ENCODE data around the gene KCNIP3.

KCNIP3 gene

GRCh38 chr2:95294579-95295250 is 2.4 kb upstream of the KCNIP3 start:
- no peak overlapping the region for H2AK5ac ChIP-seq (ENCODE audit: low read length)
- H3K4me2 ChIP-seq (ENCODE audit: low read length): no peak overlapping the region
- no peak overlapping the region for H4K5ac ChIP-seq (ENCODE audit: low read length)
- H4K8ac ChIP-seq (ENCODE audit: low read depth, low read length): no peak overlapping the region
- H3K27ac ChIP-seq (ENCODE audit: low read depth, low read length): no peak overlapping the region
- H3K79me2 ChIP-seq (ENCODE audit: control insufficient read depth, insufficient read depth, low read length): no peaks in the 10 kb centered on the region
- no peak overlapping the region for H3K4ac ChIP-seq (ENCODE audit: low read depth, low read length)
- H3K4me3 ChIP-seq (ENCODE audit: low read length): no peak overlapping the region
- DNase-seq: no peak
- H2BK120ac ChIP-seq (ENCODE audit: low read depth, low read length): no peak overlapping the region
- H3K23ac ChIP-seq (ENCODE audit: low read length): no peak overlapping the region
- no peak overlapping the region for H3K56ac ChIP-seq (ENCODE audit: low read length)
- no peak overlapping the region for H2BK5ac ChIP-seq (ENCODE audit: low read length)
- H3K18ac ChIP-seq (ENCODE audit: low read length): no peak overlapping the region
- WGBS (ENCODE audit: extremely low coverage, insufficient coverage, low lambda C conversion rate): no CpG with 5 or more reads among the region's 19 CpGs
- no peak overlapping the region for H2BK15ac ChIP-seq (replicated peaks; ENCODE audit: low read depth)
- no peaks in the 10 kb centered on the region for H3K4me1 ChIP-seq (ENCODE audit: control insufficient read depth, low read depth, low read length)
- no peak overlapping the region for H3K9ac ChIP-seq (ENCODE audit: low read length)
- no peaks in the 10 kb centered on the region for H3K36me3 ChIP-seq (ENCODE audit: control insufficient read depth, insufficient read depth, low read length)
- no peaks in the 10 kb centered on the region for H3K27me3 ChIP-seq (ENCODE audit: insufficient read depth, low read length, poor library complexity)
- no peaks in the 10 kb centered on the region for H3K79me1 ChIP-seq (ENCODE audit: low read length)

- H3K79me1 ChIP-seq (ENCODE audit: low read length): no peaks in the 10 kb centered on the region
- H3K27ac ChIP-seq (ENCODE audit: low read depth, low read length): no peak overlapping the region
- H4K5ac ChIP-seq (ENCODE audit: low read length): no peak overlapping the region
- H2BK15ac ChIP-seq (replicated peaks; ENCODE audit: low read depth): no peak overlapping the region
- no peak overlapping the region for H3K56ac ChIP-seq (ENCODE audit: low read length)
- H3K4me3 ChIP-seq (ENCODE audit: low read length): no peak overlapping the region
- no peak overlapping the region for H3K9ac ChIP-seq (ENCODE audit: low read length)
- H3K4ac ChIP-seq (ENCODE audit: low read depth, low read length): no peak overlapping the region
- no peak overlapping the region for H4K8ac ChIP-seq (ENCODE audit: low read depth, low read length)
- WGBS (ENCODE audit: extremely low coverage, insufficient coverage, low lambda C conversion rate): no CpG with 5 or more reads among the region's 6 CpGs
- H3K4me1 ChIP-seq (ENCODE audit: control insufficient read depth, low read depth, low read length): no peaks in the 10 kb centered on the region
- no peak overlapping the region for H2AK5ac ChIP-seq (ENCODE audit: low read length)
- no peaks in the 10 kb centered on the region for H3K36me3 ChIP-seq (ENCODE audit: control insufficient read depth, insufficient read depth, low read length)
- DNase-seq: no peak
- H2BK120ac ChIP-seq (ENCODE audit: low read depth, low read length): no peak overlapping the region
- H2BK5ac ChIP-seq (ENCODE audit: low read length): no peak overlapping the region
- H3K27me3 ChIP-seq (ENCODE audit: insufficient read depth, low read length, poor library complexity): no peaks in the 10 kb centered on the region
- no peak overlapping the region for H3K23ac ChIP-seq (ENCODE audit: low read length)
- no peaks in the 10 kb centered on the region for H3K79me2 ChIP-seq (ENCODE audit: control insufficient read depth, insufficient read depth, low read length)
- H3K18ac ChIP-seq (ENCODE audit: low read length): no peak overlapping the region
- H3K4me2 ChIP-seq (ENCODE audit: low read length): no peak overlapping the region
These were observed 1.8 kb upstream of the KCNIP3 start for GRCh38 chr2:95295376-95295775.

- no peak overlapping the region for H3K4me3 ChIP-seq (ENCODE audit: low read length)
- H2BK5ac ChIP-seq (ENCODE audit: low read length): no peak overlapping the region
- H3K27me3 ChIP-seq (ENCODE audit: insufficient read depth, low read length, poor library complexity): no peaks in the 10 kb centered on the region
- H3K4me1 ChIP-seq (ENCODE audit: control insufficient read depth, low read depth, low read length): no peaks in the 10 kb centered on the region
- H2BK120ac ChIP-seq (ENCODE audit: low read depth, low read length): no peak overlapping the region
- no peaks in the 10 kb centered on the region for H3K79me1 ChIP-seq (ENCODE audit: low read length)
- no peak overlapping the region for H3K4me2 ChIP-seq (ENCODE audit: low read length)
- no peak overlapping the region for H3K23ac ChIP-seq (ENCODE audit: low read length)
- H2BK15ac ChIP-seq (replicated peaks; ENCODE audit: low read depth): no peak overlapping the region
- no peak overlapping the region for H4K8ac ChIP-seq (ENCODE audit: low read depth, low read length)
- no CpG with 5 or more reads among the region's 5 CpGs for WGBS (ENCODE audit: extremely low coverage, insufficient coverage, low lambda C conversion rate)
- no peak overlapping the region for H3K4ac ChIP-seq (ENCODE audit: low read depth, low read length)
- no peak overlapping the region for H2AK5ac ChIP-seq (ENCODE audit: low read length)
- H3K27ac ChIP-seq (ENCODE audit: low read depth, low read length): no peak overlapping the region
- H3K9ac ChIP-seq (ENCODE audit: low read length): no peak overlapping the region
- no peak overlapping the region for H3K18ac ChIP-seq (ENCODE audit: low read length)
- H3K56ac ChIP-seq (ENCODE audit: low read length): no peak overlapping the region
- no peaks in the 10 kb centered on the region for H3K79me2 ChIP-seq (ENCODE audit: control insufficient read depth, insufficient read depth, low read length)
- no peak for DNase-seq
- H4K5ac ChIP-seq (ENCODE audit: low read length): no peak overlapping the region
- no peaks in the 10 kb centered on the region for H3K36me3 ChIP-seq (ENCODE audit: control insufficient read depth, insufficient read depth, low read length)
These were observed 1.1 kb upstream of the KCNIP3 start for GRCh38 chr2:95296011-95296410.

- H2AK5ac ChIP-seq (ENCODE audit: low read length): no peak overlapping the region
- H2BK5ac ChIP-seq (ENCODE audit: low read length): no peak overlapping the region
- H2BK15ac ChIP-seq (replicated peaks; ENCODE audit: low read depth): no peak overlapping the region
- H4K8ac ChIP-seq (ENCODE audit: low read depth, low read length): no peak overlapping the region
- H3K36me3 ChIP-seq (ENCODE audit: control insufficient read depth, insufficient read depth, low read length): no peaks in the 10 kb centered on the region
- no peaks in the 10 kb centered on the region for H3K79me1 ChIP-seq (ENCODE audit: low read length)
- H3K23ac ChIP-seq (ENCODE audit: low read length): no peak overlapping the region
- no peak overlapping the region for H3K27ac ChIP-seq (ENCODE audit: low read depth, low read length)
- no peaks in the 10 kb centered on the region for H3K27me3 ChIP-seq (ENCODE audit: insufficient read depth, low read length, poor library complexity)
- no peak for DNase-seq
- no peak overlapping the region for H3K9ac ChIP-seq (ENCODE audit: low read length)
- H3K18ac ChIP-seq (ENCODE audit: low read length): no peak overlapping the region
- H3K4me2 ChIP-seq (ENCODE audit: low read length): no peak overlapping the region
- H3K79me2 ChIP-seq (ENCODE audit: control insufficient read depth, insufficient read depth, low read length): no peaks in the 10 kb centered on the region
- H3K4me3 ChIP-seq (ENCODE audit: low read length): no peak overlapping the region
- H3K56ac ChIP-seq (ENCODE audit: low read length): peak overlapping the region; percentile 75
- H3K4ac ChIP-seq (ENCODE audit: low read depth, low read length): no peak overlapping the region
- H3K4me1 ChIP-seq (ENCODE audit: control insufficient read depth, low read depth, low read length): no peaks in the 10 kb centered on the region
- no peak overlapping the region for H4K5ac ChIP-seq (ENCODE audit: low read length)
- WGBS (ENCODE audit: extremely low coverage, insufficient coverage, low lambda C conversion rate): no CpG with 5 or more reads among the region's 11 CpGs
- H2BK120ac ChIP-seq (ENCODE audit: low read depth, low read length): no peak overlapping the region
These were observed 670 bp downstream of the KCNIP3 start for GRCh38 chr2:95297639-95298395.

- H3K36me3 ChIP-seq (ENCODE audit: control insufficient read depth, insufficient read depth, low read length): no peaks in the 10 kb centered on the region
- no peaks in the 10 kb centered on the region for H3K79me1 ChIP-seq (ENCODE audit: low read length)
- no peak overlapping the region for H3K4ac ChIP-seq (ENCODE audit: low read depth, low read length)
- no peak overlapping the region for H3K56ac ChIP-seq (ENCODE audit: low read length)
- H2BK15ac ChIP-seq (replicated peaks; ENCODE audit: low read depth): no peak overlapping the region
- no peaks in the 10 kb centered on the region for H3K79me2 ChIP-seq (ENCODE audit: control insufficient read depth, insufficient read depth, low read length)
- no peak overlapping the region for H3K4me3 ChIP-seq (ENCODE audit: low read length)
- no peak overlapping the region for H2BK5ac ChIP-seq (ENCODE audit: low read length)
- H3K9ac ChIP-seq (ENCODE audit: low read length): no peak overlapping the region
- no peak overlapping the region for H4K5ac ChIP-seq (ENCODE audit: low read length)
- H3K4me1 ChIP-seq (ENCODE audit: control insufficient read depth, low read depth, low read length): no peaks in the 10 kb centered on the region
- H3K27me3 ChIP-seq (ENCODE audit: insufficient read depth, low read length, poor library complexity): no peaks in the 10 kb centered on the region
- DNase-seq: no peak
- H3K23ac ChIP-seq (ENCODE audit: low read length): no peak overlapping the region
- WGBS (ENCODE audit: extremely low coverage, insufficient coverage, low lambda C conversion rate): no CpG with 5 or more reads among the region's 9 CpGs
- H3K18ac ChIP-seq (ENCODE audit: low read length): no peak overlapping the region
- H3K27ac ChIP-seq (ENCODE audit: low read depth, low read length): no peak overlapping the region
- no peak overlapping the region for H4K8ac ChIP-seq (ENCODE audit: low read depth, low read length)
- H2BK120ac ChIP-seq (ENCODE audit: low read depth, low read length): no peak overlapping the region
- no peak overlapping the region for H3K4me2 ChIP-seq (ENCODE audit: low read length)
- H2AK5ac ChIP-seq (ENCODE audit: low read length): no peak overlapping the region
These were observed 1.5 kb downstream of the KCNIP3 start for GRCh38 chr2:95298486-95299111.
